K562 (cell line): ENCODE data around the gene IKBKG. TPM values are rescaled to one million over a fixed set of nuclear protein-coding genes. Genes with fewer than 3 reads are reported as not detected.

Experiments
- ASH1L ChIP-seq: fragments of 450-650 bp; IDR thresholded peaks from 2 replicates; pipeline ENCODE4 v1.6.1; 2018; ENCODE audit warnings: borderline replicate concordance, mild to moderate bottlenecking, low read depth; ENCODE audit not compliant: partially characterized antibody
- ATF7 ChIP-seq: fragments of 450-650 bp; IDR thresholded peaks from 2 replicates; pipeline ENCODE4 v1.7.1; 2014; ENCODE audit warnings: mild to moderate bottlenecking, moderate library complexity
- FOXM1 ChIP-seq, 2 experiments: fragments of 450-650 bp in 1 of 2; sonication (generic) in 1 of 2; formaldehyde crosslinking in 1 of 2; IDR thresholded peaks; 2 replicates each; pipeline versions ENCODE4 v1.6.1 to v1.9.0; 2017 to 2022; ENCODE audit warnings: low read depth in 2 of 2, mild to moderate bottlenecking in 2 of 2, missing genetic modification reagents in 1 of 2, moderate library complexity in 1 of 2
- KLF1 ChIP-seq: fragments of 450-650 bp; IDR thresholded peaks from 2 replicates; pipeline ENCODE4 v1.6.1; 2016; ENCODE audit warnings: missing genetic modification characterization, missing compliant biosample characterization
- ZBTB11 ChIP-seq, 3 experiments: fragments of 200-800 bp in 1 of 3; fragments of 250-450 bp in 1 of 3; fragments of 450-650 bp in 1 of 3; sonication (Bioruptor Pico) in 1 of 3; sonication (Bioruptor generic) in 1 of 3; formaldehyde crosslinking in 1 of 3; IDR thresholded peaks; 2 replicates each; pipeline versions ENCODE4 v1.6.1 to v1.8.0; 2016 to 2022; ENCODE audit warnings: mild to moderate bottlenecking in 2 of 3, missing genetic modification characterization in 2 of 3, missing compliant biosample characterization in 1 of 3, moderate library complexity in 1 of 3
- polyA plus RNA-seq, 8 experiments: library from polyadenylated mRNA; depleted of rRNA in 4 of 8; stranded (reverse) in 5 of 8; unstranded in 3 of 8; fragments of >200 nt; fragmentation: Nextera tagmentation in 2 of 8; fragmentation: Illumina TruSeq in 1 of 8; extraction: Ambion mirVana in 2 of 8; extraction: Trizol in 1 of 8; gene quantifications; 2 replicates each; pipeline versions ENCODE4 v1.2.1 to v1.2.3, GENCODE V29; 2011 to 2014; ENCODE audit warnings: inconsistent platforms in 1 of 8, missing spikeins in 1 of 8
- total RNA-seq, 7 experiments: library from RNA; depleted of rRNA in 6 of 7; stranded (reverse); fragments of >200 nt in 6 of 7; fragmentation: Illumina TruSeq in 2 of 7; extraction: Trizol in 2 of 7; gene quantifications; 2 replicates each; pipeline versions ENCODE4 v1.2.1 to v1.2.3, GENCODE V29; 2011 to 2021; ENCODE audit warnings: low replicate concordance in 1 of 7

Gene IKBKG
- total and polyA plus RNA-seq, 9 of the 15 experiments (the other 6 are each of a cell fraction or from before 2014, with no cell fraction given), result 0.68 to 60.0 (median 21.9) TPM

- TF ChIP-seq ZBTB11 (CRISPR knock-in tag; IDR thresholded peaks at IDR 0.05) (peak in 2 of 3 experiments; percentile 69 to 90; a peak in 5 of 6 replicates), FOXM1 (IDR thresholded peaks at IDR 0.05; ENCODE audit: low read depth) (no peak), FOXM1 (CRISPR knock-in tag; IDR thresholded peaks at IDR 0.05; ENCODE audit: low read depth) (0 out of 2 replicates have a peak, but pooled peaks have one; percentile 36), ASH1L (peak; percentile 56), ATF7 (peak; percentile 75), KLF1 (no peak; the same call in 1 of the 2 replicates)
Measured at GRCh38 chrX:154547245-154548027, at the start of gene IKBKG (continued).
